WI38 (cell line): Measurements from ENCODE around the gene CREBZF.

Source experiments
- H3K4me3 ChIP-seq: 2 replicates; pipeline ENCODE4 v1.5.1; 2011; ENCODE audit warnings: low read depth, mild to moderate bottlenecking, control low read depth, low read length
- CTCF ChIP-seq: IDR thresholded peaks from 2 replicates; pipeline ENCODE4 v1.5.1; 2012; ENCODE audit warnings: low read depth, mild to moderate bottlenecking, control low read depth, low read length

CREBZF gene

GRCh38 chr11:85699957-85700741 lies 35.2 kb upstream of the CREBZF start:
- no peak for TF ChIP-seq CTCF
- H3K4me3 ChIP-seq: no peak overlapping the region

GRCh38 chr11:85698195-85698594 lies 33.3 kb upstream of the CREBZF start:
- no peak for TF ChIP-seq CTCF
- H3K4me3 ChIP-seq: no peak overlapping the region

GRCh38 chr11:85697747-85698146 lies 32.8 kb upstream of the CREBZF start:
- no peak overlapping the region for H3K4me3 ChIP-seq
- TF ChIP-seq CTCF: no peak

- no peak overlapping the region for H3K4me3 ChIP-seq
- TF ChIP-seq CTCF: no peak
These were observed 30.6 kb upstream of the CREBZF start for GRCh38 chr11:85695546-85695945.

- no peak overlapping the region for H3K4me3 ChIP-seq
- peak; percentile 8; the same call in 1 of the 2 replicates for TF ChIP-seq CTCF
These were observed 29.6 kb upstream of the CREBZF start for GRCh38 chr11:85694385-85694980.

- H3K4me3 ChIP-seq: peak within 1 kb of the TSS; percentile 70
- TF ChIP-seq CTCF: no peak
These were observed 21.0 kb upstream of the CREBZF start, which contains the start of gene CCDC89 for GRCh38 chr11:85685820-85686459. Gene CCDC89 (minus strand): TSS chr11:85686195. CDS start chr11:85686130, 65 bp downstream.
